HG03097 (cell line): ENCODE results near the gene RNF121.

ENCODE experiments used
- ATAC-seq: cut with Tn5 transposase; IDR thresholded peaks from one replicate; pipeline ENCODE4 v1.9.1; 2021; ENCODE audit not compliant: unreplicated experiment, low FRiP score

The RNF121 gene

GRCh38 chr11:71979602-71980001, 50.8 kb downstream of the RNF121 start:
- ATAC-seq, result no peak

- ATAC-seq, result no peak
These were observed 57.3 kb downstream of the RNF121 start for GRCh38 chr11:71986131-71986530.

GRCh38 chr11:71987521-71987920, 58.7 kb downstream of the RNF121 start:
- ATAC-seq, result no peak

- no peak for ATAC-seq
These were observed 59.2 kb downstream of the RNF121 start for GRCh38 chr11:71988050-71988449.

- ATAC-seq, result no peak
These were observed 61.9 kb downstream of the RNF121 start for GRCh38 chr11:71990701-71991100.

- peak; percentile 37 for ATAC-seq
These were observed 62.6 kb downstream of the RNF121 start for GRCh38 chr11:71991494-71991893.

GRCh38 chr11:71992136-71992730, 63.4 kb downstream of the RNF121 start:
- ATAC-seq, result no peak

- ATAC-seq, result no peak
These were observed 65.9 kb downstream of the RNF121 start for GRCh38 chr11:71994786-71995185.

- ATAC-seq, result no peak
These were observed 67.0 kb downstream of the RNF121 start for GRCh38 chr11:71995726-71996291.

- no peak for ATAC-seq
These were observed 67.7 kb downstream of the RNF121 start for GRCh38 chr11:71996517-71996916.

- ATAC-seq, result no peak
These were observed 68.1 kb downstream of the RNF121 start for GRCh38 chr11:71996946-71997345.

GRCh38 chr11:71997594-71997993, 68.7 kb downstream of the RNF121 start:
- no peak for ATAC-seq

GRCh38 chr11:71998061-71998460, 69.2 kb downstream of the RNF121 start:
- no peak for ATAC-seq

GRCh38 chr11:71998649-71999310, 69.9 kb downstream of the RNF121 start, which contains the start of gene IL18BP:
IL18BP (plus strand) TSS chr11:71998909; CDS start chr11:71999985, 1,076 bp downstream.
- no peak for ATAC-seq

GRCh38 chr11:71999362-71999761, 70.5 kb downstream of the RNF121 start:
- no peak for ATAC-seq

- no peak for ATAC-seq
These were observed 71.0 kb downstream of the RNF121 start for GRCh38 chr11:71999798-72000197.

GRCh38 chr11:72000202-72000867, 71.5 kb downstream of the RNF121 start:
- no peak for ATAC-seq

- no peak for ATAC-seq
These were observed 72.4 kb downstream of the RNF121 start for GRCh38 chr11:72001285-72001684.

- no peak for ATAC-seq
These were observed 73.2 kb downstream of the RNF121 start for GRCh38 chr11:72001834-72002591.

- ATAC-seq, result no peak
These were observed 74.3 kb downstream of the RNF121 start for GRCh38 chr11:72002841-72003775.
